Glutamatergic neuron (in vitro differentiated cells): ENCODE measurements around the gene TRIM25. TPM values are rescaled to one million over a fixed set of nuclear protein-coding genes. Genes with fewer than 3 reads are reported as not detected.

Experiments used
- DNase-seq: peaks from one replicate; pipeline ENCODE4 v3.0.0; 2022
- H3K27ac Mint-ChIP-seq: one replicate; pipeline ENCODE4 v1.8.0; 2020; ENCODE audit warnings: mild to moderate bottlenecking, mixed read lengths, inconsistent platforms; ENCODE audit not compliant: unreplicated experiment
- H3K27me3 Mint-ChIP-seq: one replicate; pipeline ENCODE4 v1.8.0; 2020; ENCODE audit warnings: mild to moderate bottlenecking, moderate library complexity, mixed read lengths, inconsistent platforms; ENCODE audit not compliant: unreplicated experiment
- H3K36me3 Mint-ChIP-seq: one replicate; pipeline ENCODE4 v1.8.0; 2020; ENCODE audit warnings: mild to moderate bottlenecking, mixed read lengths, inconsistent platforms; ENCODE audit not compliant: unreplicated experiment
- H3K4me1 Mint-ChIP-seq: one replicate; pipeline ENCODE4 v1.8.0; 2020; ENCODE audit warnings: mild to moderate bottlenecking, low read depth, mixed read lengths, inconsistent platforms; ENCODE audit not compliant: unreplicated experiment
- H3K4me3 Mint-ChIP-seq: one replicate; pipeline ENCODE4 v1.8.0; 2020; ENCODE audit warnings: mild to moderate bottlenecking, mixed read lengths, inconsistent platforms; ENCODE audit not compliant: unreplicated experiment
- H3K9me3 Mint-ChIP-seq: one replicate; pipeline ENCODE4 v1.8.0; 2020; ENCODE audit warnings: mild to moderate bottlenecking, moderate library complexity, mixed read lengths, inconsistent platforms; ENCODE audit not compliant: unreplicated experiment
- CTCF ChIP-seq: fragments of 200-600 bp; sonication (generic); IDR thresholded peaks from one replicate; pipeline ENCODE4 v1.5.0; 2021; ENCODE audit not compliant: partially characterized antibody, unreplicated experiment
- total RNA-seq: library from RNA; stranded (reverse); fragmentation: NEBNext Ultra II Directional; extraction: Animal tissue kit (Norgen Biotek cat#: 25700); gene quantifications from one replicate; pipeline ENCODE4 v1.2.1, GENCODE V29; 2021; ENCODE audit not compliant: unreplicated experiment

TRIM25 gene
- total RNA-seq, 1 donor from 2014 or later, result 1.9 TPM

- H3K36me3 Mint-ChIP-seq, result peaks cover 10% of the 10 kb centered on the region
- no peak for TF ChIP-seq CTCF
Observed at GRCh38 chr17:56937687-56938086, 23.8 kb upstream of the TRIM25 start.

GRCh38 chr17:56936697-56937322 is 23.0 kb upstream of the TRIM25 start:
- Mint-ChIP-seq H3K27me3 (no peaks in the 10 kb centered on the region), H3K27ac (no peak overlapping the region)
- no peak for DNase-seq

More at GRCh38 chr17:56937687-56938086, 23.8 kb upstream of the TRIM25 start:
- no peak for DNase-seq
- H3K4me1 Mint-ChIP-seq, result no peaks in the 10 kb centered on the region
- no peaks in the 10 kb centered on the region for H3K9me3 Mint-ChIP-seq
- no peak overlapping the region for H3K4me3 Mint-ChIP-seq
- H3K27me3 Mint-ChIP-seq, result no peaks in the 10 kb centered on the region
- no peak overlapping the region for H3K27ac Mint-ChIP-seq

DNA sequence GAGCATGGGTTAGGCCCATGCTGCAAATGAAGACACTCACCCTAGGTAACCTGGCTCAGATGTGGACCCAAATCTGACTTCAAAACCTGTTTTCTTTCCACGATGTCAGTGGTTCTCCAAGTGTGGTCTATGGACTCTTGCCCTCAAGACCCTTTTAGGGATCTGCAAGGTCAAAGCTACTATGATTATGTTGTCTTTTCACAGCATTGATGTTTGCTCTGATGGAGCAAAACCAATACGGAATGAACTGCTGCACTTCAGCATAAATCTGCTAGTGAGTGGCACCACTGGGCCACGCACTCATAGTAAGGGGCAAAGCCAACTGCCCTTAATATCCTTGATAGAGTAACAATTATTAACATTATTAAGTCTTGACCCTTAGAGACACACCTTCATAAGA is 21.6 kb upstream of the TRIM25 start:
- Mint-ChIP-seq H3K4me3 (no peak overlapping the region), H3K36me3 (peaks cover 10% of the 10 kb centered on the region), H3K27ac (no peak overlapping the region), H3K9me3 (no peaks in the 10 kb centered on the region), H3K4me1 (no peaks in the 10 kb centered on the region), H3K27me3 (no peaks in the 10 kb centered on the region)
- TF ChIP-seq CTCF, result no peak
- DNase-seq, result no peak

More at GRCh38 chr17:56936697-56937322, 23.0 kb upstream of the TRIM25 start:
- peaks cover 10% of the 10 kb centered on the region for H3K36me3 Mint-ChIP-seq
- no peak overlapping the region for H3K4me3 Mint-ChIP-seq
- H3K4me1 Mint-ChIP-seq, result no peaks in the 10 kb centered on the region
- H3K9me3 Mint-ChIP-seq, result no peaks in the 10 kb centered on the region
- TF ChIP-seq CTCF, result no peak

- no peak for DNase-seq
- H3K27me3 Mint-ChIP-seq, result no peaks in the 10 kb centered on the region
- H3K27ac Mint-ChIP-seq, result no peak overlapping the region
- peaks cover under 1% of the 10 kb centered on the region for H3K9me3 Mint-ChIP-seq
- H3K4me3 Mint-ChIP-seq, result no peak overlapping the region
- no peaks in the 10 kb centered on the region for H3K4me1 Mint-ChIP-seq
- TF ChIP-seq CTCF, result no peak
- peaks cover 10% of the 10 kb centered on the region for H3K36me3 Mint-ChIP-seq
Observed at GRCh38 chr17:56934280-56934679, 20.4 kb upstream of the TRIM25 start.

GRCh38 chr17:56933868-56934267 is 20.0 kb upstream of the TRIM25 start:
- Mint-ChIP-seq H3K4me1 (no peaks in the 10 kb centered on the region), H3K27ac (no peak overlapping the region), H3K36me3 (peaks cover 10% of the 10 kb centered on the region), H3K27me3 (no peaks in the 10 kb centered on the region), H3K4me3 (no peak overlapping the region), H3K9me3 (peaks cover 3% of the 10 kb centered on the region)
- TF ChIP-seq CTCF, result no peak
- no peak for DNase-seq
